ENCODE results near the gene UVRAG.

GRCh38 chr11:76185931-76186401 is 371.0 kb downstream of the UVRAG start:
- TF ChIP-seq CTCF (optimal IDR thresholded peaks at IDR 0.05 in 1 of 3, IDR thresholded peaks at IDR 0.05 in 1 of 3, conservative IDR thresholded peaks at IDR 0.05 in 1 of 3; ENCODE audit: extremely low read depth in 1 of 3, insufficient read depth in 2 of 3, low read length in 3 of 3) (no peak), EZH2 (IDR thresholded peaks at IDR 0.05; ENCODE audit: low read length) (no peak)
